ENCODE results near the gene TMEM107.
"Not testable (repeated sequence)": the region's sequence is repeated elsewhere in the genome, so short reads cannot be mapped to it uniquely, and the experiment has no call there.

Gene TMEM107
- 3.2 to 109 (median 14.4) reads per million in 9 experiments for total RNA-seq

- peak; percentile 58 for ATAC-seq (replicated peaks)
- peak; percentile 81 to 85 (median 82) for DNase-seq
- Mint-ChIP-seq H3K4me1 (ENCODE audit: low read depth in 2 of 2) (peaks cover 34 to 39% of the 10 kb centered on the region in 2 donors), H3K27me3 (no peaks in the 10 kb centered on the region), H3K36me3 (ENCODE audit: insufficient read depth) (peaks cover 36% of the 10 kb centered on the region), H3K9me3 (no peaks in the 10 kb centered on the region), H3K27ac (peak within 1 kb of the TSS; percentile 92 to 97), H3K4me3 (peak within 1 kb of the TSS; percentile 96 to 97)
These were observed at the start of gene TMEM107 for GRCh38 chr17:8176197-8176940. TMEM107 (minus strand) TSS chr17:8176380; CDS start chr17:8176286, 94 bp downstream.

- H3K4me3 Mint-ChIP-seq: peak overlapping the region; percentile 91 to 99
- H3K27me3 Mint-ChIP-seq: peaks cover 12 to 22% of the 10 kb centered on the region in 2 donors
- DNase-seq: no peak
- H3K4me1 Mint-ChIP-seq (ENCODE audit: low read depth in 2 of 2): peaks cover 56 to 70% of the 10 kb centered on the region in 2 donors
- no peak for ATAC-seq (replicated peaks)
- peaks cover 0 to 2% of the 10 kb centered on the region in 2 donors for H3K9me3 Mint-ChIP-seq
- H3K27ac Mint-ChIP-seq: peak overlapping the region; percentile 100
- peaks cover 89% of the 10 kb centered on the region for H3K36me3 Mint-ChIP-seq (ENCODE audit: insufficient read depth)
These were observed 49.0 kb upstream of the TMEM107 start for GRCh38 chr17:8224891-8225812.

DNA sequence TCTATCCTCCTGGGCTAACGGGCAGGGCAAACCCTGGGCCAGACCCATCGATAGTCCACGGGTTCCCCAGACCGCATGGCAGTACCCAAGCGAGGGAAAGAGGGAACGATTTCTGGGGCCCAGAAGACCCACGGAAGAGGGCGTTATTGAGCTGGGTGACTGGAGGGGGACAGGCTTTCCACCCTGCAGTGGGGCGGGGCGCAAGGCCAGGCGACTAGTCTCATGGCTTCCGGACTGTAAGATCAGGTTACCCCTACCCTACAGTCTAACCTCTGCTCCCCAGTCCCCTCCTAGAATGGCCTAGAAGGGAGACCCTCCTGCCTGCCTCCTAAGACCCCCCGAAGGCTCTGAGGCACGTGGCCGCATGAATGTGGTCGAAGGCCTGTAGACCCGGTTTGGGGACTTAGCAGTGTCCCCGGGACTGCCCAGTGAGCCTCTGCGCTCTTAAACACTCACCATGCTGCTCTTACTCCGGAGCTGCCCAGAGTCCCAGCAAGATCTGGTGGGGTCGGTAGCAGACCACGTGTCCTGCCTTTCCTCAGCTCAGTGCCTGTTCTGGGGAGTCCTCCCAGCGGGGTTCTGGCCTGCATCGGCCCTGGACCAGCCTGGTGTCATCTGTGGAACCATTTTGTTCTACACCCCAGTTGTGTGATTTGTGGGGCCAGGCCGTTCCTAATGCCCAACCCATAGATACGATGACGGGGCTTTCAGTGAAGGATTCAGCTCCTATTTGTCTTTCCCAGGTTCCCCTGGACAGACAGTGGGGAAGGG, 47.4 kb upstream of the TMEM107 start:
- Mint-ChIP-seq H3K4me3 (peak overlapping the region; percentile 91 to 99), H3K4me1 (ENCODE audit: low read depth in 2 of 2) (peaks cover 59 to 64% of the 10 kb centered on the region in 2 donors), H3K27me3 (peaks cover 12 to 22% of the 10 kb centered on the region in 2 donors), H3K9me3 (peaks cover 0 to 2% of the 10 kb centered on the region in 2 donors), H3K36me3 (ENCODE audit: insufficient read depth) (peaks cover 88% of the 10 kb centered on the region), H3K27ac (peak overlapping the region; percentile 100)
- peak in 2 of 3 experiments; percentile 38 to 42 for DNase-seq
- ATAC-seq (replicated peaks): no peak

- Mint-ChIP-seq H3K4me1 (ENCODE audit: low read depth in 2 of 2) (peaks cover 58 to 63% of the 10 kb centered on the region in 2 donors), H3K27me3 (peaks cover 12 to 22% of the 10 kb centered on the region in 2 donors), H3K4me3 (peak overlapping the region; percentile 91 to 99), H3K27ac (peak overlapping the region; percentile 100), H3K9me3 (peaks cover 0 to 2% of the 10 kb centered on the region in 2 donors), H3K36me3 (ENCODE audit: insufficient read depth) (peaks cover 81% of the 10 kb centered on the region)
- peak; percentile 89 to 92 (median 90) for DNase-seq
- peak; percentile 53 for ATAC-seq (replicated peaks)
These were observed 46.6 kb upstream of the TMEM107 start for GRCh38 chr17:8222630-8223355.

GRCh38 chr17:8222380-8222629, 46.1 kb upstream of the TMEM107 start:
- DNase-seq (no peak), ATAC-seq (replicated peaks) (no peak)
- peak overlapping the region; percentile 100 for H3K27ac Mint-ChIP-seq
- peaks cover 76% of the 10 kb centered on the region for H3K36me3 Mint-ChIP-seq (ENCODE audit: insufficient read depth)
- H3K27me3 Mint-ChIP-seq: peaks cover 12 to 22% of the 10 kb centered on the region in 2 donors
- H3K9me3 Mint-ChIP-seq: peaks cover 0 to 2% of the 10 kb centered on the region in 2 donors
- peak overlapping the region; percentile 91 to 99 for H3K4me3 Mint-ChIP-seq
- H3K4me1 Mint-ChIP-seq (ENCODE audit: low read depth in 2 of 2): peaks cover 53 to 58% of the 10 kb centered on the region in 2 donors

- peaks cover 71% of the 10 kb centered on the region for H3K36me3 Mint-ChIP-seq (ENCODE audit: insufficient read depth)
- peak; percentile 94 to 98 (median 94) for DNase-seq
- H3K27me3 Mint-ChIP-seq: peaks cover 12 to 22% of the 10 kb centered on the region in 2 donors
- peak overlapping the region; percentile 91 to 99 for H3K4me3 Mint-ChIP-seq
- H3K9me3 Mint-ChIP-seq: peaks cover 0 to 2% of the 10 kb centered on the region in 2 donors
- peaks cover 49 to 53% of the 10 kb centered on the region in 2 donors for H3K4me1 Mint-ChIP-seq (ENCODE audit: low read depth in 2 of 2)
- ATAC-seq (replicated peaks): peak; percentile 64
- H3K27ac Mint-ChIP-seq: peak overlapping the region; percentile 100
These were observed 45.6 kb upstream of the TMEM107 start for GRCh38 chr17:8221663-8222379.

DNA sequence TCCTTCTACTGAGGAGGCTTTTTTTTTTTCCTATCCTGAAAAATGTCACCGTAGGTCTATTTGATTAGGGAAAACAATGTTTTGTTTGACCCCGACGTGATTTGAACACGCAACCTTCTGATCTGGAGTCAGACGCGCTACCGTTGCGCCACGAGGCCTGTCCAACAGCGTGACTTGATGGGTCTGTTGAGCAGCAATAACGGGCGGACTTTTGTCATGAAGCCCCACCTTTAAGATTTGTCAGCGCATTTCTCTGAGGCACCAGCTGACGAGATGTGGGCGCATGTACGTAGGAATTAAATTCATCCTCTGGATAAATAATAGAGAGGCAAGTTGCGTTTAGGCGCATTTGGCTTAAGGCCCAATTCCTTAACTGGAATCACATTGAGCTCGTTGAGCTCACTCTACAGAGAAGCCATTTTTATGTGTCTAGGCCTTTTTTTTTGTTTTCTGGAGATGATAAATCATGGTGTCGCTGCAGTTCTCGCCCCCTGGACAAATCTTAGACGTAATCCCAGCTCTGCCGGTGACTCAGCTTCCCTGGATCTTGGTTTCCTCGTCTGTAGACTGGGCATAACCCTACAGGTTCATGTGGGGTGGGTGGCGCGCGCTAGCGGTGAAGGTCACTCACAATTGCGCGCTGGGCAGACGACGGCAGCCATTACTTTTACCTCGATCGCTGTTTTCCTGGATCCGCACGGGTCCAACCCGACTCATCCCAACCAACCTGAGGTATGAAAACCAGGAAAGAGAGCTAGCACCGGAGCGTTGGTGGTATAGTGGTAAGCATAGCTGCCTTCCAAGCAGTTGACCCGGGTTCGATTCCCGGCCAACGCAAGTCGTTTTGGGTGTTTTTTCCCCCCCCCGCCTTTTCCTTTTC, 44.8 kb upstream of the TMEM107 start:
- peaks cover 0 to 2% of the 10 kb centered on the region in 2 donors for H3K9me3 Mint-ChIP-seq
- peak; percentile 89 to 93 (median 90) for DNase-seq
- H3K4me3 Mint-ChIP-seq: peak overlapping the region; percentile 91 to 99
- peaks cover 43 to 45% of the 10 kb centered on the region in 2 donors for H3K4me1 Mint-ChIP-seq (ENCODE audit: low read depth in 2 of 2)
- ATAC-seq (replicated peaks): peak; percentile 21
- peaks cover 12 to 22% of the 10 kb centered on the region in 2 donors for H3K27me3 Mint-ChIP-seq
- peak overlapping the region; percentile 100 for H3K27ac Mint-ChIP-seq
- H3K36me3 Mint-ChIP-seq (ENCODE audit: insufficient read depth): peaks cover 63% of the 10 kb centered on the region

DNA sequence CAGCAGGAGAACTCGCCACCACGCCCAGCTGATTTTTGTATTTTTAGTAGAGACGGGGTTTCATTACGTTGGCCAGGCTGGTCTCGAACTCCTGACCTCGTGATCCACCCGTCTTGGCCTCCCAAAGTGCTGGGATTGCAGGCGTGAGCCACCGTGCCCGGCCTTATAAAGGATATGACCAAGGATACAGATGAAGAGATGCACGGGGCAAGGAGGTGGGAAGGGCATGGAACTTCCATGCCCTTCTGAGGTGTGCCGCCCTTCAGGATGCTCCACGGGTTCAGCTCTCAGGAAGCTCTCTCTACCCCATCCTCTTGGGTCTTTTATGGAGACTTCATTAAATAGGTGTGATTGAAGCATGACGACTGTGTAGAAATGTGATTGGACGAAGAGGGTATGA, 37.8 kb upstream of the TMEM107 start:
- not testable (repeated sequence) for H3K4me3 Mint-ChIP-seq; H3K27ac Mint-ChIP-seq; ATAC-seq (replicated peaks); DNase-seq; H3K9me3 Mint-ChIP-seq; H3K27me3 Mint-ChIP-seq
- H3K4me1 Mint-ChIP-seq (ENCODE audit: low read depth in 2 of 2): peaks cover 16 to 19% of the 10 kb centered on the region in 2 donors
- peaks cover 17% of the 10 kb centered on the region for H3K36me3 Mint-ChIP-seq (ENCODE audit: insufficient read depth)

DNA sequence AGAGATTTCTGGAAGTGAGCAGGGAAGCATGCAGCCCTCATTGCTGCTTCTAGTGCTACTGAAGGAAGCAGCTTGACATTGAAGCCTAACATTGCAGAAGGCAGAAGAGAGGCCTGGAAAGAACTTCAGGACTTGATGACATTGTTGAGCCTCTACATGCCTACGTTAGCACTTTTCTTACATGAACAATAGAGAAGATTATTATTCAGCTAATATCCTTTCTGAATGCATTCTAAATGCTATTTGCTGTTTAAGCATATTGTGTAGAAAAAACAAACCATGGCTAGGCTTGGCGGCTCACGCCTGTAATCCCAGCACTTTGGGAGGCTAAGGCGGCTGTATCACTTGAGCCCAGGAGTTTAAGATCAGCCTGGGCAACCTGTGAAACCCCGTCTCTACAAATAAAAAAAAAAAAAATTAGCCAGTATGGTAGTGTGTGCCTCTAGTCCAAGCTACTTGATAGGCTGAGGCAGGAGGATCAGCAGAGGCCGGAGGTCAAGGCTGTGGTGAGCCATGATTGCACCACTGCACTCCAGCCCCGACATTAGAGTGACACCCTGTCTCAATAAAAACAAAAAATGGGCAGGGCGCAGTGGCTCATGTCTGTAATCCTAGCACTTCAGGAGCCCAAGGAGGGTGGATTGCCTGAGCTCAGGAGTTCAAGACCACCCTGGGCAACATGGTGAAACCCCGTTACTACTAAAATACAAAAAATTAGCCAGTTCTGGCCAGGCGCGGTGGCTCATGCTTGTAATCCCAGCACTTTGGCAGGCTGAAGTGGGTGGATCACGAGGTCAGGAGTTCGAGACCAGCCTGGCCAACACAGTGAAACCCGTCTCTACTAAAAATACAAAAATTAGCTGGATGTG, 36.4 kb upstream of the TMEM107 start:
- Mint-ChIP-seq H3K4me1 (ENCODE audit: low read depth in 2 of 2) (peaks cover 16 to 17% of the 10 kb centered on the region in 2 donors), H3K9me3 (no peaks in the 10 kb centered on the region), H3K27me3 (no peaks in the 10 kb centered on the region), H3K4me3 (no peak overlapping the region), H3K27ac (no peak overlapping the region), H3K36me3 (ENCODE audit: insufficient read depth) (peaks cover 21% of the 10 kb centered on the region)
- DNase-seq: no peak
- no peak for ATAC-seq (replicated peaks)

- Mint-ChIP-seq H3K9me3 (no peaks in the 10 kb centered on the region), H3K4me1 (ENCODE audit: low read depth in 2 of 2) (peaks cover 16 to 18% of the 10 kb centered on the region in 2 donors), H3K4me3 (peak overlapping the region; percentile 88 to 95), H3K36me3 (ENCODE audit: insufficient read depth) (peaks cover 21% of the 10 kb centered on the region), H3K27me3 (no peaks in the 10 kb centered on the region), H3K27ac (peak overlapping the region; percentile 87 to 90)
- ATAC-seq (replicated peaks) (peak; percentile 46), DNase-seq (no peak)
These were observed 34.7 kb upstream of the TMEM107 start for GRCh38 chr17:8210761-8211458.
